ENCODE results near the gene FBXW8.

Gene FBXW8

DNA sequence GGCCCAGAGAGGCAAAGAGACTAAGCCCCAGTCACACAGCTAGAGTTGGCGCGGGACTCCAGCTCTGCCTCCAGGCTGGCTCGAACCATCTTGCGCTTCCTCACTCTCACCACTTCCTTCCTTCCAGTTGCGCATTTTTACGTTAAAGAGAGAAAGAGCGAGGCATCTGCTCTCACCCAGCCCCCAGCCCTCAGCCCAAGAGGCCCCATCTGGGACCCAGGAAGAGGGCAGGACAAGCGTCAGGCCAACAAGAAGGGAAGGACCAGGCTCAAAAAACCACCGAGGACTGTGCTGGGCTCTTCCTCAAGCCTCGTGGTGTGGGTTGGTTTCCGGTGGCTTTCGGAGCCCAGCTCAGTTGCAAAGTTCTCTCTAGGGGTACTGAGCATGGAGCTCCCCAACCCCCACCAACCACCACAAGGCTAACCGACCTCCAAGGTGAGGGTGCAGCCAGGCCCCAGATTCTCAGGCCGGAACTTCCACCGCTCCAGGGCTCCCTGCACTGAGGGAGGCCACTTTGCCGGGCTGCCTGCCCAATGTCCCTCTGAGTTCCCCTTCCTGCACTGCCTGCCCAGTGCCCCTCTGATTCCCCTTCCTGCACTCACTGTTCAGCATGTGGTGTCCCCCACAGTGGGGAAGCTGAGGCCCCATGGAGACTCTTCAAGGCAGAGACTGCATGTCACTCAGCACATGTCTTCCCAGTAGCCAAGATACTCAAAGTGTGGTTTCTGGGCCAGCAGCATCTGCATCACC lies 152.6 kb downstream of the FBXW8 start:
- no peak for DNase-seq

DNA sequence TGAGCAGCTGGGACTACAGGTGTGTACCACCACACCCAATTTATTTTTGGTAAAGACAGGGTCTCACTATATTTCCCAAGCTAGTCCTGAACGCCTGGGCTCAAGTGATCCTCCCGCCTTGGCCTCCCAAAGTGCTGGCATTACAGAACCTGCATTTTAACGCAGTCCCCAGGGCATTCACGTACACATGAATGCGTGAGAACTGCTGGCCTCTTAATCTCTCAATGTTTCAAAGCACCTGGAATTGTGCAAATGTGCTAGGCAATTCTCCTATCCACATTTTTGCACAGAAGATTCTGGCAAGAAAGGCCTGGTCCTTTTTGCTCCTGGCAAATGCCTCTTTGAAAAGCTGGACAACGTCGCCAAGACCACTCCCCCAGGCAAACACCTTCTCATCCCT lies 153.3 kb downstream of the FBXW8 start:
- no peak for DNase-seq

- DNase-seq, result no peak
Measured at GRCh38 chr12:117064596-117064995, 153.8 kb downstream of the FBXW8 start.

- DNase-seq, result no peak
Measured at GRCh38 chr12:117067016-117067415, 156.3 kb downstream of the FBXW8 start.

- no peak for DNase-seq
Measured at GRCh38 chr12:117067638-117068037, 156.9 kb downstream of the FBXW8 start.

DNA sequence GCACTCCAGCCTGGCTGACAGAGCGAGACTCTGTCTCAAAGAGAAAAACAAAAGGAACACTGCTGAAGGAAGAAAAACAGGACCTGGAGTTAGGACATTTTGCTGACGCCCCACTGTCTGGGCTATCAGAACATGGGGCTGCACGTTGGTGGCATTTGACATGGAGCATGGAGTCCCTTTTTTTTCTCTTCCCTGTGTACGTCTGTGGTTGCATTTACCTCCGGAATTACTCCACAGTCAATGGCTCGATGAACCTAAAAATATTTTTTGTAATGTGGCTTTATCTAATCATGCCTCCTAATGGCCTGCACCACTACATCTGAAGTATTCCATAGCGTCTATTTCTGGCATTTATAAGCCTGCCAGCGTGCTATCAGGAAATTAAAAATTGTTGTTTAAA lies 157.7 kb downstream of the FBXW8 start:
- DNase-seq, result no peak

DNA sequence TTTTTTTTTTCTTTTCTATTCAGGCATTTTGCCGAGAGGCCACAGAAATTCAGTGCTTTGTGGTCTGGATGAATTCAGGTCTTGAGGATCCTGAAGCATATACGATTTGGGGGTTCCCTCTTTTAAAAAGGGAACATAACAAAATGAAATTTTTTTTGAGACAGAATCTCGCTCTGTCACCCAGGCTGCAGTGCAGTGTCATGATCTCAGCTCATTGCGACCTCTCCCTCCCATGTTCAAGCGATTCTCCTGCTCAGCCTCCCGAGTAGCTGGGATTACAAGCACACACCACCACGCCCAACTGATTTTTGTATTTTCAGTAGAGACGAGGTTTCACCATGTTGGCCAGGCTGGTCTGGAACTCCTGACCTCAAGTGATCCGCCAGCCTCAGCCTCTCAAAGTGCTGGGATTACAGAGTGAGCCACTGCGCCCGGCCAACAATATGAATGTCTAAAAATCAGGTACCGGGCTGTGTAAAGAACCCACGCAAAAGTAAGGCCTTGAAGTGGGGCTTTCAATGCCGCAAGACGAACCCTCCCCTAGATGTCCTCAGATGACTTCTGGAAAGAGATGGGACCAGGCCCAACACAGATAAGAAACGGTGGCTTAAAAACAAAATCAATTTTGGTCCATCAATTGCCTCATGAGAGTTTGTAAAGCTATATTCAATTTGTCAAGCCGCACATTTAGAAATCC lies 158.5 kb downstream of the FBXW8 start:
- no peak for DNase-seq

GRCh38 chr12:117069926-117070900 lies 159.5 kb downstream of the FBXW8 start:
- DNase-seq, result no peak

- DNase-seq, result no peak
Measured at GRCh38 chr12:117071009-117071408, 160.3 kb downstream of the FBXW8 start.

DNA sequence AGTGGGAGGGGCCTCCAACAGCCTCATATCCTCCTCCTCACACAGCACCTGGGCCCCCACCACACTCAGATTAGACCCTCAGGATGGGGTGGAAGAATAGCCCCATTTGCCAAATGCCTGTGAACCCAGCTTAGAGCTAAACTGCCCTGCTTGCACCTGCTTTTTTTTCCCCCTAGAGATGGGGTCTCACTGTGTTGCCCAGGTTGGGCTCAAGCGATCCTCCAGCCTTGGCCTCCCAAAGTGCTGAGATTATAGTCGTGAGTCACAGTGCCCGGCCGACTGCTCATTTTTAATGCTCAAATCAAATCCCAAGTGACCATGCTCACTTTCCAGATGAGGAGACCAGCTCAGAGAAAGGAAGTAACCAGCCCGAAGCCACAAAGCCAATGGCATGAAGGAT lies 161.4 kb downstream of the FBXW8 start:
- DNase-seq, result no peak

GRCh38 chr12:117072736-117073490 lies 162.2 kb downstream of the FBXW8 start:
- no peak for DNase-seq

DNA sequence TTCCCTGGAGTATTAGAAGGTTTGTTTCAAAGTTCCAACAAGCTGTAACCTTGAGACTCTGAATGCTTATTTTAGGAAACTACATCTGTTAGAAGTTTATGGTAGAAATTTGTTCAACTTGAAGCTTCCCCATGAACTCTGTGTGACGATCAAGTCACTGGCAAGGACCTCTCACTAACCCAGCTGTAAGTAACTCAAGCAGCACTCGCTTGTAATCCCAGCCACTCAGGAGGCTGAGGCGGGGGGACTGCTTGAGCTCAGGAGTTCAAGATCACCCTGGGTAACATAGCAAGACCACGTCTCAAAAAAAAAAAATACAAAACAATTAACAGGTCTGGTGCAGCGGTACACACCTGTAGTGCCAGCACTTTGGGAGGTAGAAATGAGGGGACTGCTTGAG lies 162.9 kb downstream of the FBXW8 start:
- no peak for DNase-seq

- DNase-seq, result peak; percentile 26
Measured at GRCh38 chr12:117076410-117077372, 165.9 kb downstream of the FBXW8 start.

GRCh38 chr12:117079487-117079886 lies 168.7 kb downstream of the FBXW8 start:
- no peak for DNase-seq

- no peak for DNase-seq
Measured at GRCh38 chr12:117080661-117081144, 170.0 kb downstream of the FBXW8 start.
